Daoy (cell line): ENCODE results near the gene PLEKHA3. TPM values are rescaled to one million over a fixed set of nuclear protein-coding genes. Genes with fewer than 3 reads are reported as not detected.
"Not testable (repeated sequence)": the region's sequence is repeated elsewhere in the genome, so short reads cannot be mapped to it uniquely, and the experiment has no call there.

Experiments used
- DNase-seq: peaks from one replicate; pipeline ENCODE4 v3.0.0-alpha.2; 2015; ENCODE audit warnings: low read depth
- total RNA-seq: library from RNA; depleted of rRNA; stranded (reverse); fragments of >200 nt; shearing (Covaris generic); gene quantifications from 2 replicates; pipeline ENCODE4 v1.2.3, GENCODE V29; 2014; rRNA removed

PLEKHA3 gene
- 7.9 and 11.7 TPM in 2 replicates for total RNA-seq

GRCh38 chr2:178480227-178481181 lies at the start of gene PLEKHA3:
Gene PLEKHA3 (plus strand): TSS chr2:178480457. CDS start chr2:178480870, 413 bp downstream.
- DNase-seq, result peak; percentile 97

GRCh38 chr2:178436662-178437061 lies 43.6 kb upstream of the PLEKHA3 start:
- no peak for DNase-seq

GRCh38 chr2:178441426-178441825 lies 38.8 kb upstream of the PLEKHA3 start:
- no peak for DNase-seq

- DNase-seq, result no peak
Observed at GRCh38 chr2:178448968-178449661, 31.1 kb upstream of the PLEKHA3 start.

- no peak for DNase-seq
Observed at GRCh38 chr2:178449700-178450523, 30.3 kb upstream of the PLEKHA3 start.

- DNase-seq, result no peak
Observed at GRCh38 chr2:178450524-178450773, 29.8 kb upstream of the PLEKHA3 start.

- peak; percentile 97 for DNase-seq
Observed at GRCh38 chr2:178450774-178451525, 29.3 kb upstream of the PLEKHA3 start, which contains the start of the genes PJVK and PRKRA. Gene PJVK (plus strand): TSS chr2:178451378. CDS start chr2:178453410, 2,032 bp downstream. Gene PRKRA (minus strand): TSS chr2:178451175. CDS start chr2:178451030, 145 bp downstream.

GRCh38 chr2:178452334-178452733 lies 27.9 kb upstream of the PLEKHA3 start:
- no peak for DNase-seq

- DNase-seq, result no peak
Observed at GRCh38 chr2:178452870-178453269, 27.4 kb upstream of the PLEKHA3 start.

- DNase-seq, result no peak
Observed at GRCh38 chr2:178455947-178456346, 24.3 kb upstream of the PLEKHA3 start.

GRCh38 chr2:178457390-178457886 lies 22.8 kb upstream of the PLEKHA3 start:
- no peak for DNase-seq

- DNase-seq, result no peak
Observed at GRCh38 chr2:178469219-178469849, 10.9 kb upstream of the PLEKHA3 start.

- DNase-seq, result not testable (repeated sequence)
Observed at GRCh38 chr2:178471313-178471712, 8.9 kb upstream of the PLEKHA3 start.

- no peak for DNase-seq
Observed at GRCh38 chr2:178473373-178473772, 6.9 kb upstream of the PLEKHA3 start.

GRCh38 chr2:178473931-178474330 lies 6.3 kb upstream of the PLEKHA3 start:
- DNase-seq, result no peak

- DNase-seq, result no peak
Observed at GRCh38 chr2:178474560-178474959, 5.7 kb upstream of the PLEKHA3 start.

- no peak for DNase-seq
Observed at GRCh38 chr2:178476477-178476876, 3.8 kb upstream of the PLEKHA3 start.

- no peak for DNase-seq
Observed at GRCh38 chr2:178477443-178478129, 2.7 kb upstream of the PLEKHA3 start.

- DNase-seq, result no peak
Observed at GRCh38 chr2:178478130-178478438, 2.2 kb upstream of the PLEKHA3 start.
